Peyer's patch (tissue), 4 donors: ENCODE data around the gene ALG9. TPM values are rescaled to one million over a fixed set of nuclear protein-coding genes. Genes with fewer than 3 reads are reported as not detected.

Experiments used
- DNase-seq, 3 donors: peaks; one replicate each; pipeline ENCODE4 v3.0.0-alpha.2; 2017 to 2019
- H3K27ac ChIP-seq, 4 donors: fragments of 200-600 bp; sonication (generic); one replicate each; pipeline ENCODE4 v1.5.1; 2016 to 2019
- H3K27me3 ChIP-seq, 2 donors: fragments of 200-600 bp; sonication (generic); one replicate each; pipeline ENCODE4 v1.5.1; 2019
- H3K36me3 ChIP-seq, 3 donors: fragments of 200-600 bp; sonication (generic); one replicate each; pipeline ENCODE4 v1.5.1; 2016 to 2019
- H3K4me1 ChIP-seq, 4 donors: fragments of 200-600 bp; sonication (generic); one replicate each; pipeline ENCODE4 v1.5.1; 2016 to 2019
- H3K4me3 ChIP-seq, 4 donors: fragments of 200-600 bp; sonication (generic); 1 replicate in 3 of 4; 2 replicates in 1 of 4; pipeline ENCODE4 v1.5.1; 2016 to 2019; ENCODE audit warnings: mild to moderate bottlenecking in 1 of 4
- H3K9me3 ChIP-seq, 4 donors: fragments of 200-600 bp; sonication (generic); one replicate each; pipeline ENCODE4 v1.5.1; 2016 to 2019; ENCODE audit warnings: mild to moderate bottlenecking in 1 of 4
- CTCF ChIP-seq, 6 experiments: fragments of 450-650 bp in 4 of 6; fragments of 200-600 bp in 2 of 6; sonication (generic) in 1 of 6; IDR thresholded peaks; one replicate each; pipeline ENCODE4 v1.5.1; 2017 to 2019; ENCODE audit warnings: antibody characterized with exemption in 6 of 6, mild to moderate bottlenecking in 3 of 6, moderate library complexity in 1 of 6
- POLR2A ChIP-seq, 2 donors: fragments of 450-650 bp; IDR thresholded peaks; one replicate each; pipeline ENCODE4 v1.5.1; 2017; ENCODE audit warnings: antibody characterized with exemption in 2 of 2, mild to moderate bottlenecking in 2 of 2, moderate library complexity in 2 of 2
- total RNA-seq, 4 donors: library from RNA; depleted of rRNA; stranded (reverse); fragments of >200 nt; gene quantifications; one replicate each; pipeline ENCODE4 v1.1.0, GENCODE V29; 2016

Gene ALG9
- total RNA-seq, 4 donors from 2014 or later, result 14.0 to 32.4 (median 31.7) TPM

GRCh38 chr11:111833524-111833923 is 37.9 kb downstream of the ALG9 start:
- H3K27me3 ChIP-seq, result no peaks in the 10 kb centered on the region
- H3K27ac ChIP-seq, result no peak overlapping the region
- no peak for TF ChIP-seq CTCF (IDR thresholded peaks at IDR 0.05)
- no peak for TF ChIP-seq POLR2A (IDR thresholded peaks at IDR 0.05)
- no peak overlapping the region for H3K4me3 ChIP-seq
- peaks cover 0 to 29% (median 0%) of the 10 kb centered on the region in 3 donors for H3K36me3 ChIP-seq
- H3K9me3 ChIP-seq, result no peaks in the 10 kb centered on the region
- no peaks in the 10 kb centered on the region for H3K4me1 ChIP-seq
- no peak for DNase-seq

GRCh38 chr11:111829185-111829968 is 42.0 kb downstream of the ALG9 start:
- Histone ChIP-seq H3K4me3 (no peak overlapping the region), H3K27me3 (no peaks in the 10 kb centered on the region), H3K4me1 (no peaks in the 10 kb centered on the region), H3K9me3 (no peaks in the 10 kb centered on the region), H3K36me3 (peaks cover 0 to 11% (median 0%) of the 10 kb centered on the region in 3 donors), H3K27ac (no peak overlapping the region)
- DNase-seq, result no peak
- no peak for TF ChIP-seq POLR2A (IDR thresholded peaks at IDR 0.05)
- no peak for TF ChIP-seq CTCF (IDR thresholded peaks at IDR 0.05)

GRCh38 chr11:111826322-111826950 is 44.9 kb downstream of the ALG9 start:
- no peak for DNase-seq
- TF ChIP-seq CTCF (IDR thresholded peaks at IDR 0.05) (no peak), POLR2A (IDR thresholded peaks at IDR 0.05) (no peak)
- H3K36me3 ChIP-seq, result peaks cover 0 to 11% (median 0%) of the 10 kb centered on the region in 3 donors
- no peaks in the 10 kb centered on the region for H3K27me3 ChIP-seq
- H3K9me3 ChIP-seq, result no peaks in the 10 kb centered on the region
- H3K4me1 ChIP-seq, result no peaks in the 10 kb centered on the region
- H3K27ac ChIP-seq, result no peak overlapping the region
- no peak overlapping the region for H3K4me3 ChIP-seq

- peaks cover 0 to 6% (median 0%) of the 10 kb centered on the region in 3 donors for H3K36me3 ChIP-seq
- H3K4me1 ChIP-seq, result peaks cover 0 to 10% (median 0%) of the 10 kb centered on the region in 4 donors
- TF ChIP-seq POLR2A (IDR thresholded peaks at IDR 0.05) (no peak), CTCF (IDR thresholded peaks at IDR 0.05) (no peak)
- H3K27ac ChIP-seq, result no peak overlapping the region
- H3K27me3 ChIP-seq, result no peaks in the 10 kb centered on the region
- no peaks in the 10 kb centered on the region for H3K9me3 ChIP-seq
- DNase-seq, result no peak
- H3K4me3 ChIP-seq, result no peak overlapping the region
These were observed 47.8 kb downstream of the ALG9 start for GRCh38 chr11:111823629-111824028.

- H3K27me3 ChIP-seq, result no peaks in the 10 kb centered on the region
- H3K9me3 ChIP-seq, result no peaks in the 10 kb centered on the region
These were observed 48.2 kb downstream of the ALG9 start for GRCh38 chr11:111823131-111823530.

More at GRCh38 chr11:111823131-111823530, 48.2 kb downstream of the ALG9 start:
- TF ChIP-seq CTCF (IDR thresholded peaks at IDR 0.05) (no peak), POLR2A (IDR thresholded peaks at IDR 0.05) (no peak)
- peaks cover 0 to 10% (median 0%) of the 10 kb centered on the region in 4 donors for H3K4me1 ChIP-seq
- H3K36me3 ChIP-seq, result peaks cover 0 to 5% (median 0%) of the 10 kb centered on the region in 3 donors
- no peak overlapping the region for H3K27ac ChIP-seq
- DNase-seq, result no peak
- no peak overlapping the region for H3K4me3 ChIP-seq
